GM18499 (cell line): ENCODE measurements around the gene CDK5RAP2.
"Not testable (repeated sequence)": the region's sequence is repeated elsewhere in the genome, so short reads cannot be mapped to it uniquely, and the experiment has no call there.

Experiments used
- ATAC-seq: cut with Tn5 transposase; IDR thresholded peaks from one replicate; pipeline ENCODE4 v1.9.1; 2021; ENCODE audit warnings: moderate number of reproducible peaks; ENCODE audit not compliant: insufficient read depth, unreplicated experiment

CDK5RAP2 gene

DNA sequence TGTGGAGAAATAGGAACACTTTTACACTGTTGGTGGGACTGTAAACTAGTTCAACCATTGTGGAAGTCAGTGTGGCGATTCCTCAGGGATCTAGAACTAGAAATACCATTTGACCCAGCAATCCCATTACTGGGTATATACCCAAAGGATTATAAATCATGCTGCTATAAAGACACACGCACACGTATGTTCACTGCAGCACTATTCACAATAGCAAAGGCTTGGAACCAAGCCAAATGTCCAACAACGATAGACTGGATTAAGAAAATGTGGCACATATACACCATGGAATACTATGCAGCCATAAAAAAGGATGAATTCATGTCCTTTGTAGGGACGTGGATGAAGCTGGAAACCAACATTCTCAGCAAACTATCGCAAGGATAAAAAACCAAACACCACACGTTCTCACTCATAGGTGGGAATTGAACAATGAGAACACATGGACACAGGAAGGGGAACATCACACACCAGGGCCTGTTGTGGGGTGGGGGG, 27.7 kb downstream of the CDK5RAP2 start:
- not testable (repeated sequence) for ATAC-seq

DNA sequence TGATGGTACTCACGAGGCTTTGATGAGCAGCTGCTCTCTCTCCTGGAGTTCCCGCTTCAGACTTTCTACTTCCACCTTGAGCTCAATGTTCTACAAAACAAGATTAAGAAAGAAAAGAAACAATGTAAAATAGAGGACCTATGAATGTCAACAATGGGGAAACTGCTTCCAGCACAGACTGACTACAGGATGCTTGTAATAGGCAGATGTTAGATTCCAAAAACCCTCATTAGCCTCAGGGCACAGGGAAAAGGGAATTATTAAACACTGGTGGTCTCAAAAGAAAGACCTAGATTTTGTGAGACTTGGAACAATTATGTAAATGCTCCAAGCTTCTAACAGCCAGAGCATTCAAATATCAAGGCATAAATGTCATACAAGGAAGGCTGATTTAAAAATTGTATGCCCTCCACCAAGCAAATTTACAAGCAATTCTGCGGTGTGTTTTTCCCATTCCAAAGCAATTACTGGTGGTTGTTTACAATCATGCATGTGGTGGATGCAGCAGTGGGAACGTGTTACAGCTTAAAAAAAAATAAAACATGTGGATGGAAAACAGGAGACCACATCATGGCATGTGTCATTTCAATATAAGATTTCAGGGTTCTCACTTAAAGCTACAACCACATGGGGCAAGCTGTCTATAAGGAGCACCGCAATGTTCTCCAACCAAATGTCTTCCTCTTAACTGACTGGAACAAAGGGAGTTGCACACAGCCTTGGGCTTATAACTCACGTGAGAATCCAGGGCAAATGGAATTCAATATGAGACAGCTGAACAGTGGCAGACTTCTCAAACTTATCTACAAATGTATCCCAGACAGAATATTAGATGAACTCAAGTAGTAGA, 34.0 kb downstream of the CDK5RAP2 start:
- no peak for ATAC-seq

DNA sequence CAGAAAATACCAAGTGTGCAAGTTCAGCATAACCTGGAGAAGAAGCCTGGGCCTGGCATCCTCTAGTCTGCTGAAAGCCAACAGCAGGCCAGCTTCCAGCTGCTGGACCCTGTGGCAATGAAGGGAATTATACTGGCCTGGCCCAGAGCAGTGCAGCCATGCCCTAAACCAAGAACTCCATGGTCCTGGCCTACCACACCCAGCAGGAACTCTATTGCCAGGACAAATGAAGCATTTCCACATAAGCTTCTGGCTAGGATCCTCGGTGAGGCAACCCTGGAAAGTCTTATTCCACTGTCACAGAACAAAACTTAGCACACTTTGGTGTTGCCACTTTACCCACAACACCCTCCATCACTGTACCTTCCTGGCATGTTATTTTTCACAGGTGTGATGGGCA, 35.5 kb downstream of the CDK5RAP2 start:
- no peak for ATAC-seq

DNA sequence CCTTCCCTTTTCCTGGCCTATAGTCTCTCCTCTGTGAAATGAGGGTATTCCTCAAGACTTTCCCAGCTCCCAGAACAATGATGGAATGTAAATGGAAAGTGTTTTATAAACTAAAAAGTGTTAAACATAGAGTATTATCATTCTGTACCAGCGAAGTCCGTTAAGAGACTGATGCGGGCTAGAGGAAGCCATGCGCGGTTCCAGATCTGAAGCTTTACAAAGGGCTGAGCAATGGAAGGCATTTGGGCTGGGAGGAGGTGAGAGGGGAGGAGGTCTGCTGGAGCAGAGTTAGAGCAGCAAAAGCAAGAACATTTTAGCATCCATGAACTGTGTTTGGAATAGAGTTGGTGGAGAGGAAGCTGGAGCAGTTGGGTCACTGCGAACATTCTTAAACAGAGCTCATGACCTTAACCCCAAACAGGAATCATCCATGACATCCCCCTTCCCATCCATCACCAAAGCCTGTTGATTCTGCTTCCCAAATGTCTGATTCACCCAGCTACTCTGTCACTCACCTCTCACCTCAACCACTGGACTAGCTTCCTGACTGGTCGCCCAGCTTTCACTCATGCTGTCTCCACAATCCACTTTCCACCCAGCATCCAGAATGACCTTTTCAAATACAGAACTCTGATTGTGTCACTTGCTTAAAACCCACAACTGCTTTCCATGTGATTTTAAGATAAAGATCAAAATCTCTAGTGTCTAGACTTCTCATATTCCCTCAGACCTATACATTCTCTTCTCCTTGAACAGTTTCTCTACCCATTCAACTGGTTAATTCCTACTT, 37.1 kb downstream of the CDK5RAP2 start:
- ATAC-seq: no peak

DNA sequence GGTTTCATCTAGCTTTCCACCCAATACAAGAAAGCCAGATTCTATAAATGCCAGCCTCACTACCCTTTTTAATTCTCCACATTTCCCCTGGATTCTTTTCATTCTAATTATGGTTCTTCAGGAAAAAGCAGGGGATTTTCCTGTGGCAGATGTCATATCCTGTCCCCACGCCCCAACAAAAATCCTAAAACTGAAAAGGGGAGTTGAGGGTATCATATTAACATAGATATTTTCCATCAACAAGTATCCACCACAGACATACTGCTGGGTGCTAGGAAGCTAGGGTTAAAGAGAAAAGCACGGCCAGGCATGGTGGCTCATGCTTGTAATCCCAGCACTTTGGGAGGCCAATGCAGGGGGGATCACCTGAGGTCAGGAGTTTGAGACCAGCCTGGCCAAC, 38.0 kb downstream of the CDK5RAP2 start:
- no peak for ATAC-seq

DNA sequence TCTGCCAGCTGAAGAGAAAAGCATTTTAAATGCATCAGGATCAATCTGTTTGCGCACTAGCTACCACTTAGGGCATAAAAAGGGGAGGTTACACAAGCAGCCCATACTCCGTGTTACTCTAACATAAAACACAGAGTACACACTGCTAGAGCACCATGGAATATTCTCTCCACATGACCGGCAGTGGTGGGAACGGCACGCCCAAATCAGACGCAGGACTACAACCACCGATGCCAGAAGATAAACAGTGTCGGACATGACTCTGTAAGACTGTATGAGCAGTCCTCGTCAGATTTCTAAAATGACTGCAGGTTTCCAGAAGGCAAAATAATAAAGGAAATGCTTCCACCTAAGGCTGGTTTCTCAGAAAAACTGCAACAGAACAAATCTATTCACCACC, 40.0 kb downstream of the CDK5RAP2 start:
- no peak for ATAC-seq

DNA sequence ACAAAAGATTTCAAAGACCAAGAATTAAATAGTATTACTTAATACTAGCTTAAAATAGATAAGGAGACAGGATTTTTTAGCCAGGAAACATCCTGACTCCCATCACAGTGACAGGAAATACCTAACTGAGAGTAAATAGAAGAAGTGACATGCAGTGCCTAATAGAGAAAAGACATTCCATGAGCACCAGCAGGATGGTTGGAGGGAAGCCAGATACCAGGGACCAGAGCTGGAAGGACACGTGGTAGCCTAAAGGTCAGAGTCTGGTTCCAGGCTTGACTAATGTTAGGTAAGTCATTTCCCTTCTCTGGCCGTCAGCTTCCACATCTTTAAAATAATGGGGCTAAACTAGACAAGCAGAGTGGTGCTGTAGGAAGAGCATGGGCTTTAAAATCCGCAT, 41.6 kb downstream of the CDK5RAP2 start:
- ATAC-seq: no peak

DNA sequence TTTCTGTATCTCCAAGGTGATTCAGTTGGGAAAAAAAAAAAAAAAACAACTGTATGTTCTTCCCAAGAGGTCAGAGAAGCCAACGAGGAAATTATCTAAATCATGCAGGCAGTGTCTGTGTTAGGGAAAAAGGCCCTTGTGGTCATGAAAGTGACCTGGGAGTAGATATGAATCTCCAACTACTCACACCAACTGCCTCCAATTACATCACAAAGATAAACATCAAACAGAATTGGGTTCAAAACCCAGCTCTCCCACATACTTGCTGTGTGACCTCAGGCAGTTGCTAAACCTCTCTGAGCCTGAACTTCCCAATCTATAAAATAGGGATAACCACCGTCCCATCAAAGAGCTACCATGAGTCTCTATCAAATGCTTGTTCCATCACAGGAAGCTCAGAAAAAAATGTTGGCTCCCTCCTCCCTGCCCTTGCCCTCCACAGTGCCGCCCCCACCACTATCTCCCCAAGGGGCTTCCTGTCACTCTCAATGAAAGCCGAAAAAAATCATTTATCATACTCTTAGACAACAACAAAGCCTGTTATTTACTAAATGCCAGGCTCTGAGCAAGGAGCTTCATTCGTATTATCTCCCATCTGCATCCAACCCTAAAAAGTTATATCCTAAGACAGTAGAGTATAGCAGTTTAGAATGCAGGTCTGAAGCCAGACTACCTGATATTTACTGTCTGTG, 42.9 kb downstream of the CDK5RAP2 start:
- no peak for ATAC-seq

DNA sequence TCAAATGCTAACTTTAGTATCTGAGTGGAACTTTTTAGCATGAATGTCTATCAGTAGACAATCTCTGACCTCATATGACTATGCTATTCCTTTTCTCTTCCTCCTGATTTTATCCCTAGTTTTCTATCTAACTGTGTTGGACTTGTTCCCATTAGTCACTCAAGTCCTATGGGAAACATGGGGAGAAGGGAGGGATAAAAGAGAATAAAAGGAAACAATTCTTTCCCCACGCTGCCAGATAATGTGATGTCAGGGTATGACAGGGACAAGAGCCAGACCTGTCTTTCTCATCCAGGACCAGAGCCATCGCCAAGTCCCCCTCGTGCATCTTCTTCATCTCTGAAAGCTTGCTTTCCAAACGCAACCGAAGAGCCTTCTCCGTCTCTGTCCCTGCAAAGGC, 43.9 kb downstream of the CDK5RAP2 start:
- ATAC-seq: no peak

DNA sequence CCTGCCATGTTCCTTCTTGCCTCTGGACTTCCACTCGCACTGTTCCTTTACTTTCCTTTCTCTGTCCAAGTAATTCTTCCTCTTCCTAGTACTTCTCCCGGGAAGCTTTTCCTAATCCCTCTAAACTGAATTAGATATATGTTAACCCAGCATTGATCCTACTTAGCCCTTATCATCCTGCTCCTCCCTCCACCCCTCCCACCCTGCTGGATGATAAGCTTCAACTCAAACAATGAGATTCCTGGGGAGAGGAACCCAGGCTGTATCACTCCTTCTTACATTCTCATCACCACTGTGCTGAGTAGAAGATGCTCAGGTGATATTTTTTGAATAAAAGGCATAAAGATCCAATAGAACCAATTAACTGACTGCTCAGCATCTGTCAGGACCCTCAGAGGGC, 45.7 kb downstream of the CDK5RAP2 start:
- ATAC-seq: no peak

DNA sequence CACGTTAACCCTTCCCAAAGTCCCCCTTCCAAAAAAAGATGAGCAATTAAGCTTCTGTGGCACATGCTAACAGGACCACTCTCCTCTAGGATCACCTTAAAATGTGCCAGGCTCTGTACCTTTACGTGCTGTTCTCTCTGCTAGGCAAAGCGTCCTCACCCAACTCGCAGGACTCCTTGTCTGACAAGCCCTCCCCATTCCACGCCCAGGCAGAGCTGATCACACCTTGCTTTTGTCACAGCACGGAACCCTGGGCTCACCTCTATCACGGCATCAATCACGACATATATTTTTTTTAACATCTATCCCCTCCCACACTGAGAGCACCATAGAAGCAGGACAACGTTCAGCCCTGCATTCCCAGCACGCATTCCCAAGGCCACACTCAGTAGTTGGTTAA, 47.1 kb downstream of the CDK5RAP2 start:
- ATAC-seq: no peak

DNA sequence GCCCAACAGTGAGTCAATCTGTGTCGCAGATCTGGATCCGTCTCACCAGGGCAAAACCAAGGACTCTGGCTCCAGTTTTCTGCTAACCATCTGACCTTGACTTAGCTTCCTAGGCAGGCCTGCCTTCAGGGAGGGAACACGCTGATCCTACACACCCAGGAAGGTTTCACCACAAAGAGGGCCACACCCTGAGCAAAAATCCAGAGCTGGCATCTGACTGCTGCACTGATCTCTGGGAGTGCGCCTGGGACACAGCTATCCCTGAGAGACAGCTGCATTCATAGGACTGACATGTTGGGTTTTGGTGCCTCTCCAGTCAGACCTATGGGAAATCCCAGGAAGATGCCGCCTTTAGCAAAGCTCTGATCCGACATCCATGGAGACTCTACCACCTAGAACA, 47.5 kb downstream of the CDK5RAP2 start:
- no peak for ATAC-seq

DNA sequence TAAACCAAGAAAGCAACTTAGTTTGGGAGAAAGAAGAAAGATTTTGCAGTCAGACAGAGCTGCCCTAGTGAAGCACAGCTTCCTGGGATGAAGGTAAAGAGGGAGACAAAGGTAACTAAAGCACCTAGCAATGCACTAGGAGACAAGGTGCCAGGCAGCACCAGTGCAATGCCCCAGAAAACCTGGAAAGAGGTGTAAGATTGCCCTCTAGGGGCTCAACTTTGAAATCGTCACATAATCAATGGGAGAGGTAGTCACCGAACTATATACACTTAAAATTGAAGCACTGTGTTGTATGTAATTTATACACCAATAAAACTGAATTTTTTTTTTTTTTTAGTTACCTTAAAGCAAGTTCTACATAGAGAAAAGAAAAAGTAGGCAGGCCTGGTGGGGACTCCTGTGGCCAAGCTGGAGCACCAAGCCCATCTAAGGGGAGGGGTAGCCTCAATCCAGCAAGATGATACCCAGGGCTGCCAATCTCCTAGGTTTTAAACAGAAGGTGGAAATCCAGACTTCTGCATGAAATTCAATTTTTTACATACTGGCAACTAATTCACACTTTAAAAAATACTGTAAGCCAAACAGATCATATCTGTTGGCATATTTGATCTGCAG, 48.2 kb downstream of the CDK5RAP2 start:
- ATAC-seq: no peak

DNA sequence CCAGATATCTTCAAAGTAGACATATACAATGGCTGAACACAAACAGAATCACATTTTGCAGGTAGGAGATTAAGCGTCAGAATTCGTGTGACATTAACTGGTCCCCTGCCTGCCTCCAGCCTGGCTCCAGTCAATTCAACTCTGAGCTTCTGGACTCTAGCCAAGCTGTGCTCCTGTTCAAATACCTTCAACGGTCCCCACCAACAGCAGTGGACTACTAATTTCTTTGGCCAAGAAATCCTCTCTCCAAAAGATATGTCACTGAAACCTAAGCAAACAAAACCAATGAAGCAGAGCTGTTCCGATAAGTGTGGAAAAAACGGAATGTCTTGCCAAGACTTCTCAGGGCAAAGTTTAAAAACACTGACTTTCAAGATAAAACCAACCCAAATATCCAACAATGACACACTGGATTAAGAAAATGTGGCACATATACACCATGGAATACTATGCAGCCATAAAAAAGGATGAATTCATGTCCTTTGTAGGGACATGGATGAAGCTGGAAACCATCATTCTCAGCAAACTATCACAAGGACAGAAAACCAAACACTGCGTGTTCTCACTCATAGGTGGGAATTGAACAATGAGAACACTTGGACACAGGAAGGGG, 49.6 kb downstream of the CDK5RAP2 start:
- ATAC-seq: not testable (repeated sequence)

DNA sequence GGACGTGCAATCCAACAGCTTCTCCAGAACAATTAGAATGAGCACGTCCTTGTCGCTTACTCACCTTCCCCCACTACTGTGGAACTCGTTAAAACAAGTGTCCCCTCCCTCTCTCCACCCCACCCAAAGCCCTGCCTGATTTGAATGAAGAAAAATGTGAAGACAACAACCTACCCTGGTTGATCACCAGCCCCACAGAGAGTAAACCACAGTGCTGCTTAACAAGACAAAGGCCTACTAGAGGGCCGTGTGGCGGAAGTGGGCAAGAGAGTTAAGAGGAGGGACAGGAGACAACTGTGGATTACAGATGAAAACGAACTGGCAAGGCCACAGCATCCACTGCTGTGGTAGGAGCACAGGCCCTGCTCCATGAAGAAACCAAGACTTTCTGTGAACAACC, 51.1 kb downstream of the CDK5RAP2 start:
- ATAC-seq: no peak

DNA sequence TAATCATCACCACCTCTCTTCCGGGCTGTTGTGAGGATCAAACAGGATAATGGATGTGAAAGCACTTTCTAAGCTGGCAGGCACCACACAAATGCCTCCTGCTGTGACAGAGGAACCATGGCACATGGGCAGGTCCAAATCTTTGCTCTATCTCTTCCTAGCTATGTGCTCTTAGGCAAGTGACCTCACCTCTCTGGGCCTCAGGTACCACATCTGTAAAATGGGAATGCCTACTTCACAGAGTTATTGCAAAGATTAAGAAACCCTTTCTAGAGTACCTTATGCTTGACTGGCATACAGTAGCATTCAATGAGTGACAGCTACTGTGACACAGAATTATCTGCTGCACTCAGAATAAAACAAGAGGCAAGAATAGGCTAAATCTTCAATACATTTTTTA, 51.6 kb downstream of the CDK5RAP2 start:
- ATAC-seq: no peak

DNA sequence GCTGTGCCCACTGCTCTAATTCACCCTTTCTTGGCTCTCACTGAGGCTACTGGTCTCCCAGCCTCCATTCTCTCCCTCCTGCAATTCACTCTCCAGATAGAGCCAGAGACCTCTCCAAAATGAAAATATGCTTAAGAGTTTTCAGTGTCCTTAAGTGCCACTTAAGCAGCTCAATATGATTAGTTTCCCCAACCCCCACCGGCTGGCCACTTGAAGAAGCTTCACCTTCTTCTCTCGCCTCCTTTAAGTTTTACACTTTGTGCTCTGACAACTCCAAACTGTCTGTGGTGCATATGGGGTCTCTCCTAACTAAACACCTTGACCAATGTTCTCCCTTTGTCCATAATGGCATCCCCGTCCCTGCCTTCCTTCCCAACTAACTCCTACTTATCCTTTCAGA, 53.4 kb downstream of the CDK5RAP2 start:
- no peak for ATAC-seq

DNA sequence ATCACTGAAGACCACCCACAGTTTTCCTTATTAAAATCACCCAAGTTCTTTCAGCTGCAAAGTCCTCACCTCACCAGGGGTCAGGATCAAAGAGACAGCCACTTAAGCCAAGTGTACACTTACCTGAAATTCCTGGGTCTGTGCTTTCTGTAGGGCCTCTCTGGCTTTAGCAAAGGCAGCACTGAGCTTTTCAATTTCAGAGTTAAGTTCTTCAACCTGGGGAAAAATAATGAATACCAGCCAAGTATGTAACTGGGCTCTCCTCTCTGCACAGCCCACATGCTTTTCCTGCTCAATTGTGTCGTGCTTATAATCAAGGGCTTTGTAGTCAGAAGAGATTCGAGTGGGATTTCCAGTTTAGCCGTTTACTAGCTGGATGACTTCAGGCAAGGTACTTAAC, 55.1 kb downstream of the CDK5RAP2 start:
- no peak for ATAC-seq

DNA sequence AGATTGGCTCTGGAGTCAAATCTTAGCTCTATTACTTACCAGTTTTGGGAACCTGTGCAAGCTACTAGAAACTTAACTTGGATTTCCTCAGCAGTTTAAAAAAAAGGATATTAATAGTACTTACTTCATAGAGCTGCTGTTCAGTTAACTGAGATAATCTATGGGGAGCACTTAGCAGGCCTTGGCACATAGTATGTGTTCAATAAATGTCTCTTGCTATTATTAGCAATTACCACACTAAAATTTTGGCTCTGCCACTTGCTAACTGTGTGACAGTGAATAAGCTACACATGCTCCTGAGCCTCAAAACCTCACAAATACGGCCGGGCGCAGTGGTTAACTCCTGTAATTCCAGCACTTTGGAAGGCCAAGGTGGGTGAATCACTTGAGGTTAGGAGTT, 55.9 kb downstream of the CDK5RAP2 start:
- ATAC-seq: no peak

DNA sequence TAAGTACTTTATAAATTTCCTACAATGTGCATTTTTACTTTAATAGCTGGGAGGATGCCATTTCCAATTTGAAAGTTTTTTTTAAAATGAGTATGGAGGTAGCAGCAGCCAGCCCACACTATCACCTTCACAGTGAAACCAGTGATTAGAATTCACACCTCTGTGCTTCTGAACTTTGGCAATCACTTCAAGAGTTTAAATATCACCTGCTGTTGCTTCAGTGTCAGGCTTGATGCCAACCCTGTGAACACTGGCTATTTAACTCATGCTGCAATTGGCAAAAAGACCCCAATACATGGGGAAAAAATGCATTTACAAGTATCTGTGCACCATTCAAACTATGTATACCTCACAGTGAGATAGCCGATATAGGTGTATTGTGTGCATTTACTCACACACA, 57.4 kb downstream of the CDK5RAP2 start:
- no peak for ATAC-seq
